Liver (tissue), 10 donors: ENCODE data around the gene SHBG. TPM values are rescaled to one million over a fixed set of nuclear protein-coding genes. Genes with fewer than 3 reads are reported as not detected.

Source experiments
- DNase-seq: peaks from one replicate; pipeline ENCODE4 v3.0.0-alpha.2; 2017; ENCODE audit warnings: low spot score
- H3K27ac ChIP-seq, 2 donors: one replicate each; pipeline ENCODE4 v1.7.0; 2013; ENCODE audit warnings: inconsistent platforms in 2 of 2, low read length in 2 of 2, control low read depth in 1 of 2, low read depth in 1 of 2, mild to moderate bottlenecking in 1 of 2
- H3K27me3 ChIP-seq, 4 donors: one replicate each; pipeline versions ENCODE4 v1.6.1 to v1.7.0; 2013; ENCODE audit warnings: low read length in 3 of 4, inconsistent platforms in 1 of 4, mild to moderate bottlenecking in 1 of 4, moderate library complexity in 1 of 4; ENCODE audit not compliant: control insufficient read depth in 4 of 4, insufficient read depth in 4 of 4
- H3K36me3 ChIP-seq, 4 donors: one replicate each; pipeline versions ENCODE4 v1.6.1 to v1.7.0; 2013; ENCODE audit warnings: low read length in 3 of 4, mild to moderate bottlenecking in 3 of 4, low read depth in 1 of 4, moderate library complexity in 1 of 4; ENCODE audit not compliant: control insufficient read depth in 4 of 4, insufficient read depth in 3 of 4
- H3K4me1 ChIP-seq, 4 donors: one replicate each; pipeline versions ENCODE4 v1.6.1 to v1.7.0; 2013; ENCODE audit warnings: low read length in 3 of 4, mild to moderate bottlenecking in 3 of 4, moderate library complexity in 1 of 4; ENCODE audit not compliant: control insufficient read depth in 4 of 4, insufficient read depth in 4 of 4
- H3K4me3 ChIP-seq, 3 donors: one replicate each; pipeline versions ENCODE4 v1.6.1 to v1.7.0; 2013; ENCODE audit warnings: low read length in 3 of 3, control low read depth in 1 of 3, low read depth in 1 of 3, mild to moderate bottlenecking in 1 of 3
- H3K9ac ChIP-seq, 2 donors: one replicate each; pipeline ENCODE4 v1.7.0; 2013; ENCODE audit warnings: low read length in 2 of 2, mild to moderate bottlenecking in 2 of 2, moderate library complexity in 2 of 2, control low read depth in 1 of 2, low read depth in 1 of 2
- H3K9me3 ChIP-seq, 4 donors: one replicate each; pipeline versions ENCODE4 v1.6.1 to v1.7.0; 2013; ENCODE audit warnings: low read length in 3 of 4; ENCODE audit not compliant: control insufficient read depth in 4 of 4
- ATF3 ChIP-seq: IDR thresholded peaks from 2 replicates; pipeline ENCODE4 v1.6.1; 2016; ENCODE audit warnings: antibody characterized with exemption
- EGR1 ChIP-seq, 2 donors: IDR thresholded peaks; 2 replicates each; pipeline ENCODE4 v1.6.1; 2016 to 2018; ENCODE audit warnings: antibody characterized with exemption in 2 of 2, low read depth in 2 of 2
- FOXA1 ChIP-seq: IDR thresholded peaks from 2 replicates; pipeline ENCODE4 v1.6.1; 2016; ENCODE audit warnings: antibody characterized with exemption
- FOXA2 ChIP-seq: IDR thresholded peaks from 2 replicates; pipeline ENCODE4 v1.6.1; 2016; ENCODE audit warnings: antibody characterized with exemption
- GABPA ChIP-seq, 2 donors: IDR thresholded peaks in 1 of 2; conservative IDR thresholded peaks in 1 of 2; 2 replicates each; pipeline ENCODE4 v1.6.1; 2016; ENCODE audit warnings: antibody characterized with exemption in 2 of 2, mild to moderate bottlenecking in 1 of 2, moderate library complexity in 1 of 2
- HNF4A ChIP-seq, 2 donors: conservative IDR thresholded peaks; 2 replicates each; pipeline ENCODE4 v1.6.1; 2016; ENCODE audit warnings: antibody characterized with exemption in 2 of 2, mild to moderate bottlenecking in 2 of 2
- HNF4G ChIP-seq: IDR thresholded peaks from 2 replicates; pipeline ENCODE4 v1.6.1; 2016; ENCODE audit warnings: antibody characterized with exemption
- JUND ChIP-seq, 2 donors: IDR thresholded peaks; 2 replicates each; pipeline ENCODE4 v1.6.1; 2016; ENCODE audit warnings: antibody characterized with exemption in 2 of 2
- NR2F2 ChIP-seq: IDR thresholded peaks from 2 replicates; pipeline ENCODE4 v1.6.1; 2016; ENCODE audit warnings: antibody characterized with exemption
- RAD21 ChIP-seq, 2 donors: IDR thresholded peaks; 2 replicates each; pipeline ENCODE4 v1.6.1; 2016; ENCODE audit warnings: antibody characterized with exemption in 2 of 2, mild to moderate bottlenecking in 2 of 2
- REST ChIP-seq: IDR thresholded peaks from 2 replicates; pipeline ENCODE4 v1.6.1; 2016; ENCODE audit warnings: antibody characterized with exemption, mild to moderate bottlenecking
- RXRA ChIP-seq, 2 donors: IDR thresholded peaks; 2 replicates each; pipeline ENCODE4 v1.6.1; 2017 to 2018; ENCODE audit warnings: antibody characterized with exemption in 2 of 2, mild to moderate bottlenecking in 1 of 2
- SP1 ChIP-seq: IDR thresholded peaks from 2 replicates; pipeline ENCODE4 v1.6.1; 2018; ENCODE audit warnings: antibody characterized with exemption, mild to moderate bottlenecking
- TAF1 ChIP-seq: conservative IDR thresholded peaks from 2 replicates; pipeline ENCODE4 v1.6.1; 2016; ENCODE audit warnings: antibody characterized with exemption, mild to moderate bottlenecking
- YY1 ChIP-seq: IDR thresholded peaks from 2 replicates; pipeline ENCODE4 v1.6.1; 2016; ENCODE audit warnings: antibody characterized with exemption, mild to moderate bottlenecking
- ZBTB33 ChIP-seq: IDR thresholded peaks from 2 replicates; pipeline ENCODE4 v1.6.1; 2016; ENCODE audit warnings: antibody characterized with exemption
- WGBS: extraction: QIAGEN DNeasy Blood & Tissue Kit; methylation state at CpG from one replicate; pipeline ENCODE4 v1.1.7; 2013; 5-methylcytosine and 5-hydroxymethylcytosine counted together
- polyA plus RNA-seq, 2 donors: library from polyadenylated mRNA; stranded (reverse) in 1 of 2; unstranded in 1 of 2; fragments of 200-250 nt in 1 of 2; fragments of >200 nt in 1 of 2; fragmentation: Nextera tagmentation in 1 of 2; extraction: Ambion mirVana in 1 of 2; gene quantifications; one replicate each; pipeline versions ENCODE4 v1.2.1 to v1.2.3, GENCODE V29; 2013 to 2015
- small RNA-seq: library from RNA; depleted of rRNA; stranded (forward); fragments of <200 nt; gene quantifications from one replicate; pipeline ENCODE3, GENCODE V24; 2014
- total RNA-seq, 2 donors: library from RNA; depleted of rRNA; stranded (reverse); fragments of >200 nt; gene quantifications; one replicate each; pipeline ENCODE4 v1.2.3, GENCODE V29; 2014
- TF ChIP-seq, protein P1 (sequence below): IDR thresholded peaks from 2 replicates; pipeline ENCODE4 v1.6.1; 2016; ENCODE audit warnings: antibody characterized with exemption
- TF ChIP-seq, protein P2 (sequence below): fragments of 150-350 bp; IDR thresholded peaks from 2 replicates; pipeline ENCODE4 v1.5.1; 2017; ENCODE audit warnings: improper control_type of control experiment, low read depth, low read length; ENCODE audit not compliant: missing input control
- donor health status: healthy.
- donor health status: healthy.
- donor health status: healthy.
- donor health status: healthy.
- donor health status: healthy.

The SHBG gene
- total and polyA plus RNA-seq, 4 donors, result 3.5 to 61.6 (median 22.2) TPM

- Histone ChIP-seq H3K9me3 (peaks cover 4 to 10% (median 5%) of the 10 kb centered on the region in 4 donors), H3K4me1 (no peaks in the 10 kb centered on the region), H3K36me3 (peaks cover 9 to 31% (median 22%) of the 10 kb centered on the region in 4 donors), H3K27me3 (no peaks in the 10 kb centered on the region), H3K9ac (no peak overlapping the region), H3K27ac (no peak overlapping the region), H3K4me3 (no peak overlapping the region)
- TF ChIP-seq EGR1 (IDR thresholded peaks at IDR 0.05; ENCODE audit: low read depth in 2 of 2) (no peak), HNF4G (no peak), GABPA (IDR thresholded peaks at IDR 0.05 in 1 of 2, conservative IDR thresholded peaks at IDR 0.05 in 1 of 2) (no peak), REST (no peak), HNF4A (conservative IDR thresholded peaks at IDR 0.05) (no peak), RAD21 (IDR thresholded peaks at IDR 0.05) (no peak), SP1 (no peak), FOXA1 (no peak), ZBTB33 (no peak), FOXA2 (no peak), JUND (IDR thresholded peaks at IDR 0.05) (no peak), YY1 (no peak), NR2F2 (no peak), RXRA (IDR thresholded peaks at IDR 0.05) (no peak), ATF3 (no peak), TAF1 (no peak)
- TF ChIP-seq, protein P1, sequence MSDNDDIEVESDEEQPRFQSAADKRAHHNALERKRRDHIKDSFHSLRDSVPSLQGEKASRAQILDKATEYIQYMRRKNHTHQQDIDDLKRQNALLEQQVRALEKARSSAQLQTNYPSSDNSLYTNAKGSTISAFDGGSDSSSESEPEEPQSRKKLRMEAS, result no peak
- TF ChIP-seq, protein P2, sequence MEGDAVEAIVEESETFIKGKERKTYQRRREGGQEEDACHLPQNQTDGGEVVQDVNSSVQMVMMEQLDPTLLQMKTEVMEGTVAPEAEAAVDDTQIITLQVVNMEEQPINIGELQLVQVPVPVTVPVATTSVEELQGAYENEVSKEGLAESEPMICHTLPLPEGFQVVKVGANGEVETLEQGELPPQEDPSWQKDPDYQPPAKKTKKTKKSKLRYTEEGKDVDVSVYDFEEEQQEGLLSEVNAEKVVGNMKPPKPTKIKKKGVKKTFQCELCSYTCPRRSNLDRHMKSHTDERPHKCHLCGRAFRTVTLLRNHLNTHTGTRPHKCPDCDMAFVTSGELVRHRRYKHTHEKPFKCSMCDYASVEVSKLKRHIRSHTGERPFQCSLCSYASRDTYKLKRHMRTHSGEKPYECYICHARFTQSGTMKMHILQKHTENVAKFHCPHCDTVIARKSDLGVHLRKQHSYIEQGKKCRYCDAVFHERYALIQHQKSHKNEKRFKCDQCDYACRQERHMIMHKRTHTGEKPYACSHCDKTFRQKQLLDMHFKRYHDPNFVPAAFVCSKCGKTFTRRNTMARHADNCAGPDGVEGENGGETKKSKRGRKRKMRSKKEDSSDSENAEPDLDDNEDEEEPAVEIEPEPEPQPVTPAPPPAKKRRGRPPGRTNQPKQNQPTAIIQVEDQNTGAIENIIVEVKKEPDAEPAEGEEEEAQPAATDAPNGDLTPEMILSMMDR, result no peak
- WGBS, result 85% methylated on average over 10 of the region's 10 CpGs
- no peak for DNase-seq
Measured at GRCh38 chr17:7677388-7678067, 47.6 kb downstream of the SHBG start.

Small RNAs within 50 kb of the gene (small RNA-seq; reads per million reads assigned to genes)
- gene CD68, result not detected

Other genes starting within 250 kb of the SHBG start
- gene TNK1, start 249.0 kb upstream of the SHBG start, total RNA-seq, result 1 to 10 TPM in 1 of 2 donors, under 1 TPM in 1; 0.05 to 3.2 TPM
- 1 to 10 TPM; 1.9 to 3.5 TPM for gene TNK1, start 249.0 kb upstream of the SHBG start, polyA plus RNA-seq
- gene PLSCR3, start 235.6 kb upstream of the SHBG start, total RNA-seq, result 1 to 10 TPM; 2.8 to 4.2 TPM
- gene PLSCR3, start 235.6 kb upstream of the SHBG start, polyA plus RNA-seq, result 10 to 100 TPM in 1 of 2 donors, 1 to 10 TPM in 1; 4.0 to 10.9 TPM
- 100 to 1,000 TPM in 1 of 2 donors, 10 to 100 TPM in 1; 30.0 to 130 TPM for gene TMEM256, start 226.0 kb upstream of the SHBG start, total RNA-seq
- gene TMEM256, start 226.0 kb upstream of the SHBG start, polyA plus RNA-seq, result 10 to 100 TPM; 95.6 to 99.8 TPM
- 1 to 10 TPM in 1 of 2 donors, under 1 TPM in 1; 0.47 to 1.3 TPM for gene NLGN2, start 222.3 kb upstream of the SHBG start, total RNA-seq
- 1 to 10 TPM in 1 of 2 donors, under 1 TPM in 1; 0.24 to 2.4 TPM for gene NLGN2, start 222.3 kb upstream of the SHBG start, polyA plus RNA-seq
- not detected for gene SPEM1, start 209.8 kb upstream of the SHBG start, total RNA-seq
- gene SPEM1, start 209.8 kb upstream of the SHBG start, polyA plus RNA-seq, result not detected
- not detected for gene SPEM2, start 204.5 kb upstream of the SHBG start, total RNA-seq
- not detected for gene SPEM2, start 204.5 kb upstream of the SHBG start, polyA plus RNA-seq
- not detected for gene SPEM3, start 201.3 kb upstream of the SHBG start, total RNA-seq
- gene SPEM3, start 201.3 kb upstream of the SHBG start, polyA plus RNA-seq, result not detected
- gene TMEM102, start 194.7 kb upstream of the SHBG start, total RNA-seq, result 1 to 10 TPM; 1.6 to 2.9 TPM
- gene TMEM102, start 194.7 kb upstream of the SHBG start, polyA plus RNA-seq, result 1 to 10 TPM; 1.6 to 3.3 TPM
- under 1 TPM; 0.19 to 0.25 TPM for gene FGF11, start 190.6 kb upstream of the SHBG start, total RNA-seq
- gene FGF11, start 190.6 kb upstream of the SHBG start, polyA plus RNA-seq, result under 1 TPM; 0.17 to 0.21 TPM
- gene CHRNB1, start 185.1 kb upstream of the SHBG start, total RNA-seq, result 1 to 10 TPM; 4.2 to 7.4 TPM
- gene CHRNB1, start 185.1 kb upstream of the SHBG start, polyA plus RNA-seq, result 10 to 100 TPM in 1 of 2 donors, 1 to 10 TPM in 1; 7.0 to 11.5 TPM
- 1 to 10 TPM; 4.6 to 6.0 TPM for gene ZBTB4, start 150.5 kb upstream of the SHBG start, total RNA-seq
- gene ZBTB4, start 150.5 kb upstream of the SHBG start, polyA plus RNA-seq, result 1 to 10 TPM; 1.5 to 5.7 TPM
- gene SLC35G6, start 148.7 kb upstream of the SHBG start, total RNA-seq, result not detected
- gene SLC35G6, start 148.7 kb upstream of the SHBG start, polyA plus RNA-seq, result not detected
- 10 to 100 TPM; 53.5 to 54.4 TPM for gene POLR2A, start 145.8 kb upstream of the SHBG start, total RNA-seq
- 10 to 100 TPM; 13.3 to 16.2 TPM for gene POLR2A, start 145.8 kb upstream of the SHBG start, polyA plus RNA-seq
- gene TNFSF12, start 81.1 kb upstream of the SHBG start, total RNA-seq, result 1 to 10 TPM; 4.2 to 5.7 TPM
- gene TNFSF12, start 81.1 kb upstream of the SHBG start, polyA plus RNA-seq, result 10 to 100 TPM in 1 of 2 donors, 1 to 10 TPM in 1; 5.2 to 13.1 TPM
- gene TNFSF13, start 71.4 kb upstream of the SHBG start, total RNA-seq, result 1 to 10 TPM; 1.4 to 4.6 TPM
- 1 to 10 TPM; 4.4 to 9.3 TPM for gene TNFSF13, start 71.4 kb upstream of the SHBG start, polyA plus RNA-seq
- 10 to 100 TPM; 21.3 to 29.2 TPM for gene SENP3, start 68.2 kb upstream of the SHBG start, total RNA-seq
- 10 to 100 TPM in 1 of 2 donors, 1 to 10 TPM in 1; 4.9 to 18.2 TPM for gene SENP3, start 68.2 kb upstream of the SHBG start, polyA plus RNA-seq
- gene CD68, start 50.5 kb upstream of the SHBG start, total RNA-seq, result 10 to 100 TPM; 15.8 to 50.4 TPM
- 10 to 100 TPM; 14.2 to 88.6 TPM for gene CD68, start 50.5 kb upstream of the SHBG start, polyA plus RNA-seq
- 100 to 1,000 TPM in 1 of 2 donors, 10 to 100 TPM in 1; 71.6 to 111 TPM for gene MPDU1, start 46.3 kb upstream of the SHBG start, total RNA-seq
- 100 to 1,000 TPM in 1 of 2 donors, 10 to 100 TPM in 1; 55.3 to 136 TPM for gene MPDU1, start 46.3 kb upstream of the SHBG start, polyA plus RNA-seq
- gene SOX15, start 40.0 kb upstream of the SHBG start, total RNA-seq, result under 1 TPM in 1 of 2 donors, not detected in 1; 0.17 TPM
- under 1 TPM; 0.06 to 0.33 TPM for gene SOX15, start 40.0 kb upstream of the SHBG start, polyA plus RNA-seq
- gene FXR2, start 15.2 kb upstream of the SHBG start, total RNA-seq, result 10 to 100 TPM; 12.4 to 18.3 TPM
- 10 to 100 TPM in 1 of 2 donors, 1 to 10 TPM in 1; 6.8 to 17.2 TPM for gene FXR2, start 15.2 kb upstream of the SHBG start, polyA plus RNA-seq
- gene SAT2, start 2.3 kb upstream of the SHBG start, total RNA-seq, result 10 to 100 TPM; 25.9 to 53.8 TPM
- 100 to 1,000 TPM; 158 to 181 TPM for gene SAT2, start 2.3 kb upstream of the SHBG start, polyA plus RNA-seq
- 1 to 10 TPM in 1 of 2 donors, under 1 TPM in 1; 0.33 to 8.3 TPM for gene ATP1B2, start 20.8 kb downstream of the SHBG start, total RNA-seq
- 1 to 10 TPM in 1 of 2 donors, under 1 TPM in 1; 0.53 to 3.4 TPM for gene ATP1B2, start 20.8 kb downstream of the SHBG start, polyA plus RNA-seq
- 10 to 100 TPM; 12.3 to 18.4 TPM for gene TP53, start 57.4 kb downstream of the SHBG start, total RNA-seq
- gene TP53, start 57.4 kb downstream of the SHBG start, polyA plus RNA-seq, result 10 to 100 TPM in 1 of 2 donors, 1 to 10 TPM in 1; 8.3 to 13.0 TPM
- 1 to 10 TPM; 1.8 to 3.3 TPM for gene WRAP53, start 58.3 kb downstream of the SHBG start, total RNA-seq
- 1 to 10 TPM; 2.3 to 3.0 TPM for gene WRAP53, start 58.3 kb downstream of the SHBG start, polyA plus RNA-seq
- gene EFNB3, start 75.1 kb downstream of the SHBG start, total RNA-seq, result under 1 TPM; 0.33 to 0.50 TPM
- gene EFNB3, start 75.1 kb downstream of the SHBG start, polyA plus RNA-seq, result under 1 TPM; 0.19 to 0.80 TPM
- gene DNAH2, start 87.6 kb downstream of the SHBG start, total RNA-seq, result under 1 TPM; under 0.01 to 0.25 TPM
- under 1 TPM; 0.03 to 0.07 TPM for gene DNAH2, start 87.6 kb downstream of the SHBG start, polyA plus RNA-seq
- gene KDM6B, start 204.1 kb downstream of the SHBG start, total RNA-seq, result 10 to 100 TPM in 1 of 2 donors, 1 to 10 TPM in 1; 3.5 to 11.5 TPM
- 1 to 10 TPM; 2.5 to 3.2 TPM for gene KDM6B, start 204.1 kb downstream of the SHBG start, polyA plus RNA-seq
- gene TMEM88, start 224.9 kb downstream of the SHBG start, total RNA-seq, result 1 to 10 TPM in 1 of 2 donors, under 1 TPM in 1; 0.65 to 4.0 TPM
- gene TMEM88, start 224.9 kb downstream of the SHBG start, polyA plus RNA-seq, result 1 to 10 TPM; 3.3 to 4.6 TPM
- gene NAA38, start 227.4 kb downstream of the SHBG start, total RNA-seq, result 10 to 100 TPM; 24.3 to 72.0 TPM
- gene NAA38, start 227.4 kb downstream of the SHBG start, polyA plus RNA-seq, result 100 to 1,000 TPM in 1 of 2 donors, 10 to 100 TPM in 1; 41.6 to 118 TPM
- 10 to 100 TPM in 1 of 2 donors, 1 to 10 TPM in 1; 4.4 to 12.0 TPM for gene CYB5D1, start 227.9 kb downstream of the SHBG start, total RNA-seq
- 1 to 10 TPM; 2.5 to 8.8 TPM for gene CYB5D1, start 227.9 kb downstream of the SHBG start, polyA plus RNA-seq